H9 (cell line): Measurements from ENCODE around the gene GABRR3. TPM values are rescaled to one million over a fixed set of nuclear protein-coding genes. Genes with fewer than 3 reads are reported as not detected.

Experiments used
- DNase-seq: peaks from one replicate; pipeline ENCODE4 v3.0.0-alpha.2; 2017
- H2AFZ ChIP-seq: one replicate; pipeline ENCODE4 v1.6.1; 2013; ENCODE audit warnings: mild to moderate bottlenecking, low read length, control low read depth, moderate library complexity
- H2AK5ac ChIP-seq: 2 replicates; pipeline ENCODE4 v1.6.1; 2013; ENCODE audit warnings: low read length, control low read depth, mixed read lengths; ENCODE audit not compliant: insufficient read length
- H2BK120ac ChIP-seq: one replicate; pipeline ENCODE4 v1.6.1; 2013; ENCODE audit warnings: low read depth, mild to moderate bottlenecking, low read length, control low read depth, inconsistent platforms; ENCODE audit not compliant: poor library complexity, severe bottlenecking
- H2BK12ac ChIP-seq: 2 replicates; pipeline ENCODE4 v1.6.1; 2013; ENCODE audit warnings: low read length, control low read depth, mixed read lengths, low read depth; ENCODE audit not compliant: insufficient read length
- H2BK15ac ChIP-seq: 2 replicates; pipeline ENCODE4 v1.6.1; 2013; ENCODE audit warnings: low read depth, low read length, control low read depth
- H2BK20ac ChIP-seq: one replicate; pipeline ENCODE4 v1.6.1; 2013; ENCODE audit warnings: low read depth, mild to moderate bottlenecking, low read length, control low read depth, inconsistent platforms; ENCODE audit not compliant: poor library complexity, severe bottlenecking
- H2BK5ac ChIP-seq: 2 replicates; pipeline ENCODE4 v1.6.1; 2013; ENCODE audit warnings: low read length, control low read depth, mixed read lengths; ENCODE audit not compliant: insufficient read length
- H3K14ac ChIP-seq: 2 replicates; pipeline ENCODE4 v1.6.1; 2013; ENCODE audit warnings: low read length, control low read depth; ENCODE audit not compliant: insufficient read depth
- H3K18ac ChIP-seq: 2 replicates; pipeline ENCODE4 v1.6.1; 2013; ENCODE audit warnings: low read depth, mild to moderate bottlenecking, mixed read lengths, low read length, control low read depth; ENCODE audit not compliant: insufficient read length
- H3K23ac ChIP-seq: 2 replicates; pipeline ENCODE4 v1.6.1; 2013; ENCODE audit warnings: low read length, control low read depth, mixed read lengths, low read depth; ENCODE audit not compliant: insufficient read length
- H3K23me2 ChIP-seq: 2 replicates; pipeline ENCODE4 v1.6.1; 2013; ENCODE audit warnings: low read depth, mild to moderate bottlenecking, mixed read lengths, low read length, control low read depth; ENCODE audit not compliant: insufficient read length, poor library complexity, severe bottlenecking
- H3K27ac ChIP-seq: 2 replicates; pipeline ENCODE4 v1.5.1; 2013; ENCODE audit warnings: low read length, control low read depth, mixed read lengths, low read depth; ENCODE audit not compliant: insufficient read length
- H3K27me3 ChIP-seq: 2 replicates; pipeline ENCODE4 v1.6.1; 2013; ENCODE audit warnings: low read length, control low read depth, inconsistent platforms; ENCODE audit not compliant: insufficient read depth
- H3K4ac ChIP-seq: 2 replicates; pipeline ENCODE4 v1.6.1; 2013; ENCODE audit warnings: low read depth, mild to moderate bottlenecking, control low read depth, inconsistent platforms, low read length, moderate library complexity
- H3K4me1 ChIP-seq: 2 replicates; pipeline ENCODE4 v1.6.1; 2013; ENCODE audit warnings: low read length, control low read depth, inconsistent platforms; ENCODE audit not compliant: insufficient read depth
- H3K4me2 ChIP-seq: 2 replicates; pipeline ENCODE4 v1.6.1; 2013; ENCODE audit warnings: low read length, control low read depth, mixed read lengths; ENCODE audit not compliant: insufficient read length, insufficient read depth
- H3K56ac ChIP-seq: 2 replicates; pipeline ENCODE4 v1.6.1; 2013; ENCODE audit warnings: low read depth, mild to moderate bottlenecking, mixed read lengths, low read length, control low read depth; ENCODE audit not compliant: insufficient read length
- H3K79me1 ChIP-seq: 2 replicates; pipeline ENCODE4 v1.6.1; 2013; ENCODE audit warnings: low read depth, mild to moderate bottlenecking, moderate library complexity, low read length, control low read depth, inconsistent platforms; ENCODE audit not compliant: insufficient read depth, poor library complexity, severe bottlenecking
- H3K79me2 ChIP-seq: 2 replicates; pipeline ENCODE4 v1.6.1; 2013; ENCODE audit warnings: low read length, control low read depth, inconsistent platforms; ENCODE audit not compliant: insufficient read depth
- H3K9ac ChIP-seq: 2 replicates; pipeline ENCODE4 v1.6.1; 2013; ENCODE audit warnings: low read length, control low read depth, mixed read lengths; ENCODE audit not compliant: insufficient read length; ENCODE audit errors: extremely low read depth
- H3K9me3 ChIP-seq: one replicate; pipeline ENCODE4 v1.6.1; 2013; ENCODE audit warnings: low read depth, low read length, inconsistent platforms; ENCODE audit not compliant: control insufficient read depth
- H3T11ph ChIP-seq: one replicate; pipeline ENCODE4 v1.6.1; 2013; ENCODE audit warnings: mild to moderate bottlenecking, low read length, control low read depth, inconsistent platforms
- H4K20me1 ChIP-seq: one replicate; pipeline ENCODE4 v1.6.1; 2013; ENCODE audit not compliant: control insufficient read depth, insufficient read length, insufficient read depth
- H4K5ac ChIP-seq: 2 replicates; pipeline ENCODE4 v1.6.1; 2013; ENCODE audit warnings: low read depth, mild to moderate bottlenecking, mixed read lengths, low read length, control low read depth; ENCODE audit not compliant: insufficient read length
- H4K8ac ChIP-seq: replicated peaks from 2 replicates; pipeline ENCODE4 v1.6.1; 2013; ENCODE audit warnings: low read length, control low read depth, mixed read lengths, low read depth; ENCODE audit not compliant: insufficient read length
- H4K91ac ChIP-seq: 2 replicates; pipeline ENCODE4 v1.6.1; 2013; ENCODE audit warnings: low read depth, mild to moderate bottlenecking, moderate library complexity, mixed read lengths, low read length, control low read depth; ENCODE audit not compliant: insufficient read length
- H3K27ac Mint-ChIP-seq, 3 experiments: 2 replicates in 2 of 3; 3 replicates in 1 of 3; pipeline ENCODE4 v1.8.0; 2020 to 2021; ENCODE audit warnings: mixed read lengths in 3 of 3, mild to moderate bottlenecking in 1 of 3, moderate library complexity in 1 of 3
- H3K27me3 Mint-ChIP-seq: 2 replicates; pipeline ENCODE4 v1.8.0; 2021; ENCODE audit warnings: low read depth, mild to moderate bottlenecking, moderate library complexity, mixed read lengths
- H3K36me3 Mint-ChIP-seq, 3 experiments: 2 replicates in 2 of 3; 3 replicates in 1 of 3; pipeline ENCODE4 v1.8.0; 2020 to 2021; ENCODE audit warnings: low read depth in 3 of 3, mixed read lengths in 3 of 3; ENCODE audit not compliant: insufficient read depth in 1 of 3
- H3K4me1 Mint-ChIP-seq, 2 experiments: 2 replicates each; pipeline ENCODE4 v1.8.0; 2020; ENCODE audit warnings: mixed read lengths in 2 of 2
- H3K4me3 Mint-ChIP-seq, 2 experiments: 2 replicates in 1 of 2; 3 replicates in 1 of 2; pipeline ENCODE4 v1.8.0; 2020 to 2021; ENCODE audit warnings: mild to moderate bottlenecking in 2 of 2, mixed read lengths in 2 of 2, moderate library complexity in 1 of 2
- H3K9me3 Mint-ChIP-seq, 2 experiments: 2 replicates in 1 of 2; 3 replicates in 1 of 2; pipeline ENCODE4 v1.8.0; 2020; ENCODE audit warnings: mild to moderate bottlenecking in 2 of 2, mixed read lengths in 2 of 2, moderate library complexity in 1 of 2
- CTCF ChIP-seq: fragments of 200-600 bp; sonication (generic); conservative IDR thresholded peaks from 3 replicates; pipeline ENCODE4 v1.8.0; 2021; ENCODE audit warnings: antibody characterized with exemption, mild to moderate bottlenecking
- WGBS: extraction: QIAGEN DNeasy Blood & Tissue Kit; methylation state at CpG from one replicate; pipeline ENCODE4 v1.1.7; 2013; ENCODE audit warnings: missing lambda C conversion rate, low lambda C conversion rate, mixed read lengths; ENCODE audit not compliant: insufficient read length; ENCODE audit errors: extremely low coverage; 5-methylcytosine and 5-hydroxymethylcytosine counted together
- total RNA-seq: library from RNA; stranded (reverse); gene quantifications from 2 replicates; pipeline ENCODE4 v1.2.1, GENCODE V29; 2021

GABRR3 gene
- total RNA-seq, 1 experiment from 2014 or later: not detected

- peak within 1 kb of the TSS in 1 of 3 experiments; percentile 22; a peak in 3 of 7 replicates for H3K27ac Mint-ChIP-seq
- no peak for TF ChIP-seq CTCF
- peak within 1 kb of the TSS; percentile 49 for H2AFZ ChIP-seq
Measured at GRCh38 chr3:97971679-97972567, 63.2 kb downstream of the GABRR3 start, which contains the start of gene RIOX2. TSS of gene RIOX2 (minus strand) at chr3:97972431. CDS start at chr3:97967593, 4,838 bp downstream.

More at GRCh38 chr3:97971679-97972567, 63.2 kb downstream of the GABRR3 start, which contains the start of gene RIOX2:
- Mint-ChIP-seq H3K4me1 (peaks cover 11% of the 10 kb centered on the region in 2 experiments; a peak in 3 of 4 replicates), H3K9me3 (no peaks in the 10 kb centered on the region), H3K27me3 (peaks cover 30% of the 10 kb centered on the region), H3K36me3 (no peaks in the 10 kb centered on the region), H3K4me3 (peak within 1 kb of the TSS; percentile 82 to 87)
- DNase-seq: peak; percentile 69
- H2AK5ac ChIP-seq: no peak within 1 kb of the TSS
- no peak within 1 kb of the TSS for H2BK12ac ChIP-seq
- no peak within 1 kb of the TSS for H3K23ac ChIP-seq
- H3K79me2 ChIP-seq: no peaks in the 10 kb centered on the region
- H4K8ac ChIP-seq: no peak within 1 kb of the TSS
- no peaks in the 10 kb centered on the region for H3K79me1 ChIP-seq
- H3K4ac ChIP-seq: no peak within 1 kb of the TSS
- peak within 1 kb of the TSS; percentile 84 for H3K14ac ChIP-seq
- no peaks in the 10 kb centered on the region for H3K9me3 ChIP-seq
- H2BK5ac ChIP-seq: no peak within 1 kb of the TSS
- H3K56ac ChIP-seq: no peak within 1 kb of the TSS
- WGBS: no CpG with 5 or more reads among the region's 82 CpGs
- no peak within 1 kb of the TSS for H2BK15ac ChIP-seq
- H3K18ac ChIP-seq: no peak within 1 kb of the TSS
- H2BK20ac ChIP-seq: no peak within 1 kb of the TSS
- H3K9ac ChIP-seq: peak within 1 kb of the TSS; percentile 54
- peaks cover 5% of the 10 kb centered on the region for H3K23me2 ChIP-seq
- no peak within 1 kb of the TSS for H2BK120ac ChIP-seq
- H3K4me2 ChIP-seq: peak within 1 kb of the TSS; percentile 92
- H4K20me1 ChIP-seq: no peaks in the 10 kb centered on the region
- H3K4me1 ChIP-seq: no peaks in the 10 kb centered on the region
- H3T11ph ChIP-seq: no peak within 1 kb of the TSS
- no peaks in the 10 kb centered on the region for H3K27me3 ChIP-seq
- peak within 1 kb of the TSS; percentile 93 for H4K5ac ChIP-seq
- H4K91ac ChIP-seq: no peak within 1 kb of the TSS
- H3K27ac ChIP-seq: no peak within 1 kb of the TSS
